ENCODE results near the gene DAZAP1.

GRCh38 chr19:1460033-1460995 is 52.9 kb downstream of the DAZAP1 start:
- TF ChIP-seq CTCF (IDR thresholded peaks at IDR 0.05 in 4 of 5, conservative IDR thresholded peaks at IDR 0.05 in 1 of 5): no peak
- no peak for TF ChIP-seq POLR2A (IDR thresholded peaks at IDR 0.05)

Measured in gastrocnemius medialis (tissue), 4 donors.